Measurements from ENCODE around the gene SLC35F1. TPM values are rescaled to one million over a fixed set of nuclear protein-coding genes. Genes with fewer than 3 reads are reported as not detected.
A peak's percentile ranks its signal among the peaks of the same experiment; 100 is the strongest.

Gene SLC35F1
- total RNA-seq, 1 donor from 2014 or later = 24.3 TPM

GRCh38 chr6:118102401-118102800 lies 195.3 kb downstream of the SLC35F1 start:
- Histone ChIP-seq H3F3A (ENCODE audit: low read depth) (no peaks in the 10 kb centered on the region), H2AFZ (replicated peaks) (no peak overlapping the region), H3K27ac (no peak overlapping the region), H3K79me2 (ENCODE audit: low read depth) (no peaks in the 10 kb centered on the region), H4K20me1 (ENCODE audit: low read depth) (no peaks in the 10 kb centered on the region), H3K9me3 (ENCODE audit: low read depth) (no peaks in the 10 kb centered on the region), H3K4me2 (no peak overlapping the region), H3K27me3 (no peaks in the 10 kb centered on the region), H3K4me3 (no peak overlapping the region), H3K36me3 (no peaks in the 10 kb centered on the region), H3K9ac (no peak overlapping the region), H3K4me1 (peaks cover 6% of the 10 kb centered on the region)
- TF ChIP-seq EZH2phosphoT487 (IDR thresholded peaks at IDR 0.05) (no peak), EZH2 (IDR thresholded peaks at IDR 0.05) (no peak)
- TF ChIP-seq, protein P1, sequence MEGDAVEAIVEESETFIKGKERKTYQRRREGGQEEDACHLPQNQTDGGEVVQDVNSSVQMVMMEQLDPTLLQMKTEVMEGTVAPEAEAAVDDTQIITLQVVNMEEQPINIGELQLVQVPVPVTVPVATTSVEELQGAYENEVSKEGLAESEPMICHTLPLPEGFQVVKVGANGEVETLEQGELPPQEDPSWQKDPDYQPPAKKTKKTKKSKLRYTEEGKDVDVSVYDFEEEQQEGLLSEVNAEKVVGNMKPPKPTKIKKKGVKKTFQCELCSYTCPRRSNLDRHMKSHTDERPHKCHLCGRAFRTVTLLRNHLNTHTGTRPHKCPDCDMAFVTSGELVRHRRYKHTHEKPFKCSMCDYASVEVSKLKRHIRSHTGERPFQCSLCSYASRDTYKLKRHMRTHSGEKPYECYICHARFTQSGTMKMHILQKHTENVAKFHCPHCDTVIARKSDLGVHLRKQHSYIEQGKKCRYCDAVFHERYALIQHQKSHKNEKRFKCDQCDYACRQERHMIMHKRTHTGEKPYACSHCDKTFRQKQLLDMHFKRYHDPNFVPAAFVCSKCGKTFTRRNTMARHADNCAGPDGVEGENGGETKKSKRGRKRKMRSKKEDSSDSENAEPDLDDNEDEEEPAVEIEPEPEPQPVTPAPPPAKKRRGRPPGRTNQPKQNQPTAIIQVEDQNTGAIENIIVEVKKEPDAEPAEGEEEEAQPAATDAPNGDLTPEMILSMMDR (IDR thresholded peaks at IDR 0.05) = no peak
- no peaks in the 10 kb centered on the region for H3K27me3 Mint-ChIP-seq (ENCODE audit: insufficient read depth, low read depth)
- H3K36me3 Mint-ChIP-seq = peaks cover 6% of the 10 kb centered on the region
- H3K27ac Mint-ChIP-seq = no peak overlapping the region
- no peak for DNase-seq (ENCODE audit: low spot score)
- H3K4me3 Mint-ChIP-seq = no peak overlapping the region
- H3K9me3 Mint-ChIP-seq = peaks cover 4% of the 10 kb centered on the region
- H3K4me1 Mint-ChIP-seq = peaks cover 11% of the 10 kb centered on the region

- Histone ChIP-seq H3K4me3 (no peak overlapping the region), H3K9ac (no peak overlapping the region), H4K20me1 (ENCODE audit: low read depth) (no peaks in the 10 kb centered on the region), H3K4me1 (peaks cover 6% of the 10 kb centered on the region), H3F3A (ENCODE audit: low read depth) (no peaks in the 10 kb centered on the region), H3K9me3 (ENCODE audit: low read depth) (no peaks in the 10 kb centered on the region), H3K4me2 (no peak overlapping the region), H3K27me3 (no peaks in the 10 kb centered on the region), H2AFZ (replicated peaks) (no peak overlapping the region), H3K36me3 (no peaks in the 10 kb centered on the region), H3K79me2 (ENCODE audit: low read depth) (no peaks in the 10 kb centered on the region), H3K27ac (no peak overlapping the region)
- no peak for TF ChIP-seq EZH2 (IDR thresholded peaks at IDR 0.05)
- no peak for TF ChIP-seq EZH2phosphoT487 (IDR thresholded peaks at IDR 0.05)
- TF ChIP-seq, protein P1 (IDR thresholded peaks at IDR 0.05) = no peak
- Mint-ChIP-seq H3K36me3 (peaks cover 4% of the 10 kb centered on the region), H3K4me1 (peaks cover 11% of the 10 kb centered on the region), H3K4me3 (no peak overlapping the region), H3K9me3 (peaks cover 3% of the 10 kb centered on the region), H3K27ac (no peak overlapping the region), H3K27me3 (ENCODE audit: insufficient read depth, low read depth) (no peaks in the 10 kb centered on the region)
- DNase-seq (ENCODE audit: low spot score) = peak; percentile 8
Measured at GRCh38 chr6:118103381-118104146, 196.5 kb downstream of the SLC35F1 start.

- no peaks in the 10 kb centered on the region for H3K9me3 ChIP-seq (ENCODE audit: low read depth)
- TF ChIP-seq EZH2 (IDR thresholded peaks at IDR 0.05) = no peak
- TF ChIP-seq, protein P1 (IDR thresholded peaks at IDR 0.05) = no peak
- no peak for TF ChIP-seq EZH2phosphoT487 (IDR thresholded peaks at IDR 0.05)
- no peaks in the 10 kb centered on the region for H3F3A ChIP-seq (ENCODE audit: low read depth)
- H2AFZ ChIP-seq (replicated peaks) = no peak overlapping the region
- H3K27me3 ChIP-seq = no peaks in the 10 kb centered on the region
- H3K4me3 ChIP-seq = no peak overlapping the region
- H3K27ac ChIP-seq = peak overlapping the region; percentile 36
- H3K9ac ChIP-seq = no peak overlapping the region
- DNase-seq (ENCODE audit: low spot score) = no peak
- H3K4me1 Mint-ChIP-seq = peaks cover 10% of the 10 kb centered on the region
- H3K79me2 ChIP-seq (ENCODE audit: low read depth) = no peaks in the 10 kb centered on the region
- peaks cover 4% of the 10 kb centered on the region for H3K36me3 Mint-ChIP-seq
- no peaks in the 10 kb centered on the region for H3K27me3 Mint-ChIP-seq (ENCODE audit: insufficient read depth, low read depth)
- no peaks in the 10 kb centered on the region for H3K36me3 ChIP-seq
- no peak overlapping the region for H3K4me3 Mint-ChIP-seq
- peaks cover 15% of the 10 kb centered on the region for H3K4me1 ChIP-seq
- H3K27ac Mint-ChIP-seq = no peak overlapping the region
- H3K9me3 Mint-ChIP-seq = peaks cover 5% of the 10 kb centered on the region
- H3K4me2 ChIP-seq = no peak overlapping the region
- H4K20me1 ChIP-seq (ENCODE audit: low read depth) = no peaks in the 10 kb centered on the region
Measured at GRCh38 chr6:118122161-118122725, 215.2 kb downstream of the SLC35F1 start.
